GM18951 (cell line): ENCODE data around the gene DSCAML1.

Experiments
- POLR2A ChIP-seq: IDR thresholded peaks from 4 replicates; pipeline ENCODE4 v1.6.1; 2011; ENCODE audit warnings: mild to moderate bottlenecking; ENCODE audit not compliant: insufficient read length, insufficient read depth; ENCODE audit errors: extremely low read depth
- in situ Hi-C: fragments of 300-500 bp; cut with MboI; formaldehyde crosslinking; loops from one replicate; pipeline ENCODE4 v1.12.0; 2022; ENCODE audit warnings: low sequenced_read_pairs, mixed read lengths, inconsistent platforms; ENCODE audit not compliant: unreplicated experiment

The DSCAML1 gene

DNA sequence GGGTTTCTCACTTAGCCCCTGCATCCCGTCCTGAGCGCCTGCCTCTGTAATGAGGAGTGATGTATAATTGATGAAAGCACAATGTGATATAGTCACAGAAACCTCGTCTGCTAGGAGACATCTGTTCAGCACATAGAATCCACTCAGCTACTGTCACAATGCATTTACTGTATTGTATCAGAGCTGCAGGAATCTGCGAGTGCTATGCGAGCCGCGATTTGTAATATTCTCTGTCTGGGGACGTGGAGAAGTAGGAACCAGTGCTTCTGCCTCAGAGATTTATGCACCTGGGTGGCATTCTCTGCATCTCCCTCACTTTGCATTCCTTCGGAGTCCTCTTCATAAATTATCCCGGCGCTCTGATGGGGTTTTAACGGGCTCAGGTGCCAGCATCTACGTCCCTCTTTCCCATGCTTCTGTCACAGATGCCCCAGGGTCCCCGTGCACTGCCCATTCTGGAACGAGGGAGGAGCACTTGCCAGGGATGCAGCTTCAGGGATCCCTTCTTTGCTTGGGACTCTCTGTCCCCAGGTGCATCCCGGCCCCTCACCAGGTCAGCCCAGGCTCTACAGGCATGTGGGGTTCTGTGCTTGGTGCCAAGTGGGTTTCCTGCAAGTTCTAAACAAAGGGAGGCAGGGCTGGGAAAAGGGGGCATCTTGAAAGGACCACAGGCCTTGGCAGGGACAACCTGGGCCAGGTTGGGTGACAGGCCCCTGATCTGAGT, 205.5 kb downstream of the DSCAML1 start:
- TF ChIP-seq POLR2A, result no peak
- in situ Hi-C loops, result no loop called here

DNA sequence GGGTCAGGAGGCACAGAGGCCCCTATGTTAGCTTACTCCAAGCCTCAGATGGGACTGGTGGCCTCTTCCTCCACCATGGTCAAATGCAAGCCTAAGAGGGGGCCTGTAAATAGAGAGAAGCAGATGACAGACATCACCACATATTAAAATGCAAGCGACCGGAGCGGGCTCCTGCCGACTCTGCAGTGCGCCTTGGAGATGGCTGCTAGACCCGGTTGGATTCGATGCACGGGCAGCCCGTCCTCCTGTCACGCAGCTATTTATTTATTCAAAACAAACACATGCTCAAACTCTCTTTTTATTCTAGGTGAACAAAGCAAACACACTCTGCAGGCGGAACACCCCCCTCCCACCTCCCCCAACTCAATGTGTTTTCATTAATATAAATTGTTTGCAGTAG, 208.0 kb downstream of the DSCAML1 start:
- in situ Hi-C loops, result no loop called here
- TF ChIP-seq POLR2A, result no peak

DNA sequence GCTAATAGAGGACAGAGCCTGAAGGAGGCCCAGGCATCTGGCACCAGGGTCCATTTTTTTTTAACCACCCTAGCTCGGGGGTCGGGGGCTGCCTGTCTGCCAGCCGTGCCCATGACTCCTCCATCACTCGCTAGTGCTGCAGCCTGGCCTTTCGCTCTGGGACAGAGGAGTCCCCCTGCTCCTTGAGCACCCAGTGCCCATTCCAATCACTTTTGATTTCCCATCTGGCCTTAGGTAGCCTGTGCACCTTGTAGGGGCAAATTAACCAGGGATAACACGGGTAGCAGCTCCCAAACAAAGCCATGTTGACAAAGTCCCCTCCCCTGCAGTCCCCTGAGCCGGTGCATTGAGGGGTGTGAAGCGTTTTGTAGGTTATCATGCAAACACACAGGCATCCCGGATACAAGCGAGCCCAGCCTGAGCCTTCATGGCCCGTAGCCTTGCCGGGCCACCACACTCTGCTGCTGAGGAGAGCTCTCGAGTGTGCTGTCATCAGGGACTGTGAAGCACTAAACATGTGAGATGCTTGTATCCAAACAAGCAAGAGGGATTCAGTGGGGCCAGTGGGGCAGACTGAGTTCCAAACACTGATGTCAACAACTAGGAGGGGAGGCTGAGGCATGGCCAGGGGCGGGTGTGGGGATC, 208.7 kb downstream of the DSCAML1 start:
- in situ Hi-C loops, result no loop called here
- TF ChIP-seq POLR2A, result no peak

DNA sequence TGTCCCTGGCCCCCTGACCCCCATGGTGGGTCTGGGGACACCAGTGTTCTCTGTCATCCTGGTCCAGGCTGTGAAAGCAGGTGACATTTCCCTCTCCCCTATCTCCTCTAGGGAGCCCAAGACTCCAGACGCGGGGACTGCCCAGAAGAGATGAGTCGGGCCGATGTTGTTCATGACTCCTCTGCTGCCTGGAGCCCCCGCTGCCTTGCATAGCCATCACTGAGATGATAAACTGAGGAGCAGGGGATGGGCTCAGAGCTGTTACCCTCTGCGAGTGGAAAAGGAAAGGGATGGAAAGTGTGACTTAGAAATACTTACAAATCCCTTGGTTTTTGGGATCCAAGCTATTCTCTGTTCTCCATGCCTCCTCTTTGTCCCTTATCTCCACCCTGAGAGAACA, 209.6 kb downstream of the DSCAML1 start:
- TF ChIP-seq POLR2A, result no peak
- in situ Hi-C loops, result no loop called here

DNA sequence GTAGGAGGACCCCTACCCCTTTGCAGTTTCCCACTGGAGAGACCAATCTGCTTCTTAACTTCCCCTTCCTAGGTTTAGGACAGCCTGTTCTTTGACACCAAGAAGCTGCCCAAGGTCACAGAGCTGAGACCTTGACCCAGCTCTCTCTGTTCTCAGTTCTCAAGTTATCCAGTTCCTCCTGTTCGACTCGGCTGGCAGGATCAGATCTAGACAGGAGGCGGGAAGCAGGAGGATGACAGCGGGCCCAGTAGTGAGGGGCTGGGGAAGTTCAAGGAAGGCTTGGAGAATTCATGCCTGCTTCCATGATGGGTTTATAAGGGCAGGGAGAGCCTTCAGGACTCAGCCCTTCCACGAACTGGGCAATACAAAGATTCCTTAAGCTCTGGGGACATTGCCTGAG, 210.6 kb downstream of the DSCAML1 start:
- no peak for TF ChIP-seq POLR2A
- in situ Hi-C loops, result no loop called here

DNA sequence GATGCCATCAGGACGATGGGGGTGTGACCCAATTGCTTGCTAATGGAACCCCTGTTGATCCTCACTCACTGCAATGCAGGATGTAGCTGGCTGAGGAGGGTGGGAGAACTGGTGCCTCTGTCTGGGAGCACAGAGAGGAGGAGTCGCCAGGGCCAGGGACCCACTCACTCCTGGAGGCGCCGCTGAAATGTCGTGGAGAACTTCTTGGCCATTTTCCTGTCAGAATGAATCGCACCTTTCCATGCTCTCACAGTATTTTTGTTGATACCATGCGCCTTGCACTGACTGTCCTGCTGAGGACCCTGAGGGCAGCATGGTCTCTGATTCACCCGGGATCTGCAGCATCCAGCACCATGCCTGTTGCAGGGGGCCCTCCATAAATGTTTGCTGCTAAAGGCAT, 211.4 kb downstream of the DSCAML1 start:
- in situ Hi-C loops, result no loop called here
- TF ChIP-seq POLR2A, result no peak

DNA sequence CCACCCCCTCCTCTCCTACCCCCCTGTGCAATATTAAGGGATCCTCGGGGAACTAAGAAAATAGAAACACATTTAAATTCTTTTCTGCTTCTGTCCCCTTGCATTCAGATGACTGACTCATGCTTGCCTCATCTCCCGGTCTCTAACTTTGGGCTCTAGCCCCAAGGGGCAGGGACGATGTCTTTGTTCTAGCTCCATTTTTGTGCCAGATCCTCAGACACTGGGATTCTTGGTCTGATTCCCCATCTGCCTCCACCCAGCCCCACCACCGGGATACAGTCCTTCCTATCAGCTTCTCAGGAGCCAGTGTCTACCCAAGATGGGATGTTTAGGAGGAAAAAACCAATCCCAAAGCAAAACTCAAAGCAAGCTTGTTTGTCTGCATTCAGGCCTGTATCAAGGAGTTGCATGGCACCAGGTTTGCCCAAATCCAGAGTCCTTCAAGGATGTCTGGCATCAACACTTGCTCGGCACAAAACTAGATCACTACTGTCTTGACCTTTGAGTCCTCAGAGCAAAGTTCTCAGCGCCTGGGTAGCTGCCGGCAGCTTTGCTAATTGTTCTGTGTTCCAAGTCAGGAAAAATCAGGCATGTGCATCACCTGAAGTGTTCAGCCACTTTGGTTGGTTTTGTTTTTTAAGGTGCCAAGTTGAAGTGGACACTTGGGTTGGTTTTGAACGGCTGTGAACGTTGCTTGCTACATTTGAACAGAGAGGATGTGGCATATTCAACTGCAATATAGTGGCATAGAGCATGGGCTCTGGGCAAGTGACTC, 212.8 kb downstream of the DSCAML1 start:
- no peak for TF ChIP-seq POLR2A

DNA sequence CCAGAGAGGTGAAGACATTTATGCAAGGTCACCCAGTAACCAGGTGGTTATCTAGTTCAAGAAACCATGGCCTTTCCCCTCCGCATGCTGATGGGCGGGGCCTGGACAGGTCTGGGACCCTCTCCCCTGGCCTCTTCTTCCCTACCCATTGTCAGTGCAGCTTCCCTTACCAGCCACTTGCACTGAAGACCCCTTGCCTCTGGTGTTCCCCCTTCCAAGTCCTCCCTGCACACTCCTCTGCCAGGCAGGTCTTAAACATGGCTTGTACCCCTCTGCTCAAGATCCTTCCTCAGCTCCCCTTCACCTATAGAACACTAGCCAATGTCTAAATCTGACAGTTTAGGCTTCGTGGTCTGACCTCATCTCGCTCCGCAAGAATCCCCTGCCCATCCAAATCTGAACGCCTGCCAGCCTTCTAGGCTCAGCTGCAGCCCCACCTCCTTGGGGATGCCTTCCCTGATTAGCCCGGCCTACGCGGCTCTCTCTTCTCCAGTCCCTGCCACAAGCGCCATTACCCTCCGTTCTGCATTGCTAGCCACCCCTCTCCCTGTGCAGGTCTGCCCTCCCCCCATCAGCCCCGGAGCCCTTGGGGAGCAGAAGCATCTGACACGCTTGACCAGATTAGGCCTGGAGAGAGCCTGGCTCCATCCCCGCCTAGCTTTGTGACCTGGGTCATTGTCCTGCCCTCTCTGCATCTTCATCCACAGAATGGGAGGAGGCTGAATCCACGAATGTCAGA, 213.8 kb downstream of the DSCAML1 start:
- TF ChIP-seq POLR2A, result no peak
- in situ Hi-C loops, result no loop called here

More for the DNA sequence above, 212.8 kb downstream of the DSCAML1 start:
- in situ Hi-C loops, result no loop called here

DNA sequence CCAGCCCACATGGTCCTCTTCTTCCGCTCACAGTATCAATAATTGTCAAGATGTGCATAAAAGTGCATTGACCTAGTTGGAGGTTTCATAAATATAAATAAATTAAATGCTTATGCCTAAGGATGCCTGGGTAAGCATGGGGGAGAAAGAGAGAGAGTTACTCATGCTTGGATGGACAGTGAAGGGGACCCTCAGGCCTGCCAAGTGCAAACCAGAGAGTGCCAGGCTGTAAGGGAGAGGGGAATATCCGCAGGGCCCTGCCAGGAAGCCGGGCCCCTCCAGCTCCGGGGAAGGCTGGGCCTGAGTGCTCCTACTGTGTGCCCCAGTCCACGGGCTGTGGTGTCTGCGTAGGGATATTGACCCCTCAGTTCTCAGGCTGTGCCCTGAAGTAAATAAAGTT, 214.6 kb downstream of the DSCAML1 start:
- in situ Hi-C loops, result no loop called here
- TF ChIP-seq POLR2A, result no peak

DNA sequence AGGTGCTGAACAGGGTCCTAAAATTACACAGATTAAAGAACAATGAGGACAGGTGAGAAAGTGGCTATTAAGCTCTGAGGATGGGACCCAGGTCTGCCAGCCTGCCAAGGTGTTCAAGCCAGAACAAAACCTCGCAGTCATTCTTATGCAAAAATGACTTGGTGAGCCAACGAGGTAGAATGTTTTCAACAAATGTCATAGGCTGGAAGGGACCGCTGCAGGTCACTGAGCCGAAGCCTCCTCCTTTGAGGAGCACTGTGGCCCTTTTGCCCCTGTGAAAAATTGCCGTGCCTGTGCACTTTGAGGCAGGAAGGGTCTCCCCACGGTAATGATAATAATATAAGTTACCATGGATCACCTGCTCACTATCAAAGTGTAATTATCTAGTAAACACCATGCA, 216.2 kb downstream of the DSCAML1 start:
- TF ChIP-seq POLR2A, result no peak
- in situ Hi-C loops, result no loop called here

DNA sequence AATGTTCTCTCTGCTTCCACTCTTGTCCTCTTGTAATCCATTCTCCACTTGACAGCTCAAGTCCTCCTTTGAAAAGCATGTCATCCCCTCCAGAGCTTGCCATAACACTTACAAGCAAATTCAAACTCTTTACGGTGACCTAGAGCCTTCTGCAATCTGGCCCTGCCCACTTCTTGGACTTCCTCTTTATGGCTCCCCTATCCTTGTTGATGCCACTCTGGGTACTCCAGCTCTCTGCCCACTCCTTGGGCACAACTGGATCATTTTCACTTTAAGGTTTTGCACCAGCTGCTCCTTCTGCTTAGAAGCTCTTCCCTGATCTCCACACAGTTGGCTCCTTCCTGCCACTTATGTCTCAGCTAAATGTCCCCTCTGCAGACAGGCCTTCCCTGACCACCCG, 217.9 kb downstream of the DSCAML1 start:
- in situ Hi-C loops, result no loop called here
- TF ChIP-seq POLR2A, result no peak

DNA sequence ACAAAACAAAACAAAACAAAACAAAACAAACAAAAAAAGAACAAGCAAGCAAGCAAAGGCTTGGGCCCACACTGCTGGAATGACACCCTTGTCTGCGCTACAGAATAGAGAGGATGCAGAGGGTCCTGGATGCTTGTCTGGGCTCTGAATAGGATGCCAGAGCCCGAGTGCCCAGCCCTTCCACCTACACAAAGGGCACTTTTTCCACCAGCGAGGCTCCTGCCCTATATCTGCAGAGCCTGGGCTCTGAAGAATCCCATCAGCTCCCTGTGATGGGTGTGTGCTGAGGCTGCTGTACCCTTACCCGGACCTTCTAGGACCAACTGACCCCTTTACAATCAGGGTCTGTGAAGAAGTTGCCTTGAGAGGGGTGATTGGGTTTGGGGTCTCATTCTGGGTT, 221.2 kb downstream of the DSCAML1 start:
- no peak for TF ChIP-seq POLR2A
- in situ Hi-C loops, result no loop called here

DNA sequence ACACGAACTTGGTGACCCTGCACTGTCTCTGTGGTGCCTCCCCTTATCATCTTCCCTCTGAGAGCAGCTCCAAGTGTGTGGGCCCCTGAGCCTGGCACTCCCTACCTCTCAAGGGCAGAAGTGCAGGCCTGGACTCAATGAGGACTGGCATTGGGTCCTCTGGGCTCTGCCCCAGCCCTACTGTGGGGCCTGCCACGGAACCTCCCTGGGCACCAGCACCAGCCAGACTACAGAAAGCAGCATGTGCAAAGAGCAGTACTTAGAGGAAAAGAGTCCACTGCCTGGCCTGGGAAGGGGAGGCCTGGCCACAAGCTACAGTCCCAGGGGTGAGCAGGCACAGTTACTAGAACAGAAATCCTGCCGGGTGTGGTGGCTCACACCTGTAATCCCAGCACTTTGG, 222.5 kb downstream of the DSCAML1 start:
- in situ Hi-C loops, result no loop called here
- TF ChIP-seq POLR2A, result no peak
